Stimulated activated CD4-positive, alpha-beta T cell treated with anti-CD3 and anti-CD28 coated beads, Interleukin-4, amount 100 ng/mL, for 48 hours (primary cell): ENCODE results near the gene LYPLA2.

ENCODE experiments used
- DNase-seq, 2 donors: peaks; one replicate each; pipeline ENCODE4 v3.0.0-alpha.2; 2020; ENCODE audit warnings: low read depth in 2 of 2

LYPLA2 gene

DNA sequence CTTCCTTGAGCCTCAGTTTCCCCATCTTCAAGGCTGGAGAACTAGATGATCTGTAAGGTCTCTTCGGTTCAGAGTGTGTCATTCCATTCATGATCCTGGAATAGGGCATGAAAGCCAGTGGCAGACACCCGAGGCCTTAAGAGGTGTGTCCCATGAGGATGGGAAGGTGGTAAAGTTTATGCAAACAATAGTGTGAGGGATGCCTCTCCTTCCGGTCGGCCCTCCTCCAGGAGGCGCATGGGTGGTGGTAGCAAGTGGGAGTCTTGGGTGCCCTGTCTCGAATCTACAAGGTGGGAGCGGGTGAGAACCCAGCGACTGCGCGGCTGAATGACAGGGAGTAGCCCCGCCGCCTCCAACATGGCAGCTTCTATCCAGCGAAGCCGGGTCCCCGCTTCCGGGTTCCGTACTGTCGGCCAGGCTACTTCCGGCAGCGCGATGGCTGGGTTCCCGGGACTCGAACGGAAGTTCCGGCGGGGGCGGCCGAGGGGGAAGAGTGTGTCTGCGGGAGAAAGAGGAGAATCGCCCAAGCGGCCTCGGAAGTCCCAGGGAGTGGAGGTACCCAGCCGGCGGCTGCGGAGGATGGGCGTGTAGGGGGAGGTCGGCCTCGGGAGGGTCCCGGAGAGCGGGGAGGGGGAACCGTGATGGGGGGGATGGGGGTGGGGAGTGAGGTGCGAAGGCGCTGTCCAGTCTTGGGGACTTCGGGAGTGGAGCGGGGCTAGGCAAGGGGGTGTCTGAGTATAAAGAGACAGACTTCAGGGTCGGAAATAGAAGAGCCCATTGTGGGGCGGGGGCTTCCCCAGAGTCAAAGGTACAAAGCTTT is at the start of gene LYPLA2:
Gene LYPLA2, plus strand, starts transcription at position 450 of the 820 bp plus-strand sequence. CDS start 1,538 bp downstream, outside the sequence.
- peak; percentile 87 to 88 for DNase-seq

DNA sequence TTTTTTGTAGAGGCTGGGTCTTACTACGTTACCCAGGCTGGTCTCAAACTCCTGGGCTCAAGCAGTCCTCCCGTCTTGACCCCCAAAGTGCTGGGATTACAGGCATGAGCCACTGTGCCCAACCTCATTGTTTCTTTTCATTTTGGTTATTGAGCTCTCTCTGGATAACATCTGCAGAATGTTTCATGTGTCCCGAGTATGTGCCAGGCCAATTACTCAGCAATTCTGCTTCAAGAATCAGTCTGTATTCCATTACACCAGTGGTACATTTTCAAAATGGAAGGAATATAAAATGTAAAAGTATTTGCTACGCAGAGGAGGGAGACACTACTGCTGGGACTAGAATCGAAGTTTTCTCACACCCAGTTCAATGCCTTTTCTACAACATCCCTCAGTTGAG is 49.3 kb upstream of the LYPLA2 start:
- DNase-seq: no peak

DNA sequence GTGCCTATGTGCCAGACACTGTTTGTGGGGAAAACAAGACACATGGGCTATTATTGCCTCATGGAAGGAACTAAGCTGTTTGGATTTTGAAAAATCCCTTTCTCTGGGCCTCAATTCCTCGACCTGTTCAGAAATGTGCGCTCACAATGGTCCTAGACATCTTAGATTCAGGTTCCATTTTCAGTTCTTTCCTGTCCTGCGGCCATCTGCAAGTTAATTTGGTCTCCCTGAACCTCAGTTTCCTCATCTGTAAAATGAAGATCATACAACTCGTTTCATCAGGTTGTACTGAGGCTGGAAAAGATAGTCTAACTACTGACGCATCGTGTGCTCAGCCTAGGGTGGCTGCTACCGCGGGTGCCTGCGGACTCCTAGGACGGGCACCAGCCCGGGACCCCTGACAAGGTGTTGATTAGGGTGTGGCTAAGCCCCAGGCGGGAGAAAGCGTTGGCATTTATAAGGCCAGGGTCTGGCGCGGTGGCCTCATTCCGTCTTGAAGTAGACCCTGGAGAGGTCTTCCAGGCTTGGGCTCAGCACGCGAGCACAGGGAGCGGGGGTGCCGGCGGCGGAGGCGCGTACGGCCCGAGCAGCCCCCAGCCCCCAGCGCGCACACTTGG is 48.2 kb upstream of the LYPLA2 start:
- no peak for DNase-seq

DNA sequence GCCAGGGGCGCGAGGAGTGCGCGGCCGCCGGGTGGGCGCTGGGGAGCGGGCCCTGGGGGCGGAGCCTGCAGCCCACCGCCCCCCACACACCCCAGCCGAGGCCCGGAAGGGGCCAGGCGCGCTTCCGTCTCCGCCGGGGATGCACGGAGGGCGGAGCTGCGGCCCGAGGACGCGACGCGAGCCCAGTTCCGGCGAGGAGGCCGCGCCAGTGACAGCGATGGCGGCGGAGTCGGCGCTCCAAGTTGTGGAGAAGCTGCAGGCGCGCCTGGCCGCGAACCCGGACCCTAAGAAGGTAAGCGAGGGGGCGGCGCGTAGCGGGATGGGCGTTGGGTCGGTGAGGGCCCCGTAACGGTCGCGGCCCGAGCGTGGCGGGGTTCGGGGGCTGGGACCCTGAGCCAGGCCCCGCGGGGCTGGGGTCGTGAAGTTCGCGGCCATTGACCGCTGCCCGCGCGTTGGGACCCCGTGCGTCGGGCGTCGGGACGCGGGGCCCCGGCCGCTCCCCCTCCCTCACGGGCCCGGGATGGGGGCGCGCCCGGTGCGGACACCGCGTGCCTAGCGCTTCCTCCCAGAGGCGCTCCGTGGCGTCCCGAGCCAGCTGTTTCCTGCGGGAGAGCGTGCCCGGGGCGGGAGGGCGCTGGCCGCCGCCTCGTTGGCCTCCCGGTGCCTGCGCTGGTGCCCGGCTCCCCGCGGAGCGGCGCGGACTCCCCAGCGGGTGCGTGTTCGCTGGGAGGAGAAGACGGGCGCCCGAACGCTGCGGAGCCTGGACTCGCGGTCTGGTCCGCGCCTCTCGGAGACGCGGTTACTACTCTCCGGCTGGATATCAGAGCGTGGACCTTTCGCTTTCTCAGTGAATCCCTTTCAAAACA is 47.4 kb upstream of the LYPLA2 start, which contains the start of gene ELOA:
Gene ELOA, plus strand, starts transcription at position 185 of the 866 bp plus-strand sequence. Its CDS starts 33 bp downstream, at position 218.
- peak; percentile 67 to 73 for DNase-seq

DNA sequence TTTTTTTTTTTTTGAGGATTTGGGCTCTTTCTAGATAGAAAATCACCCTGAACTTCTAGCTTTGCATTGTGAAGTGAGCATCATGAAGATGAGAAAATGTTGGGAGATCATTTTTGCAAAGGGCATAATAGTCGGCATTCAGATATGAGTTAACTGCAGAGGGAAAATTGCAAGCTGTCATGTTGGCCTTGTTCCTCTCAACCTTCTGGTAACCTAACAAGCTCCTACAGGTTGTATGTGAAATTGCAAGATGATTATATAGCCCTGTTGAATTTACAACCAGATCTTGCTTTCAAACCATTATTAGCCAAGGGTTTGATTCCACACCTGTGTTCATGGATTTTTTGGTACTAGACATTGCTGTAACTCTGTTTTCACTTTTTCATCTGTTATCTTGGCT is 45.4 kb upstream of the LYPLA2 start:
- DNase-seq: no peak

DNA sequence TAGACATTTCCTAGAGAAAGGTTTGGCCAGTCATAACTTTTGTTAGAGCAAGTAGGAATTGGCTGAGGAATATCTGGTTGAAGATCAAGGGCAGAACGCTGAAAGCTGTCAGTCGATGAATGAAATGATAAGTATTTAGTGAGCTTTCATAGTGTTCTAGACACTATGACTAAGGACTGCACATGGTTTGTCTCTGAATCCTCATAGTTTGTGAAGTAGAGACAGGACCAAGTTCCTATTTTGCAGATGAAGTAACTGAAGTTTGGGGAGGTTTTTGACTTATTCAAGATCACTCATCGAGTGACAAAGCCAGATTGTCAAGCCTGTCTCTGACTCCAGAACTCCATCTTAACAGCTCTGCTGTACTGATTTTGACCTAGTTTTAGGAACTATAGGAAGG is 42.9 kb upstream of the LYPLA2 start:
- no peak for DNase-seq

DNA sequence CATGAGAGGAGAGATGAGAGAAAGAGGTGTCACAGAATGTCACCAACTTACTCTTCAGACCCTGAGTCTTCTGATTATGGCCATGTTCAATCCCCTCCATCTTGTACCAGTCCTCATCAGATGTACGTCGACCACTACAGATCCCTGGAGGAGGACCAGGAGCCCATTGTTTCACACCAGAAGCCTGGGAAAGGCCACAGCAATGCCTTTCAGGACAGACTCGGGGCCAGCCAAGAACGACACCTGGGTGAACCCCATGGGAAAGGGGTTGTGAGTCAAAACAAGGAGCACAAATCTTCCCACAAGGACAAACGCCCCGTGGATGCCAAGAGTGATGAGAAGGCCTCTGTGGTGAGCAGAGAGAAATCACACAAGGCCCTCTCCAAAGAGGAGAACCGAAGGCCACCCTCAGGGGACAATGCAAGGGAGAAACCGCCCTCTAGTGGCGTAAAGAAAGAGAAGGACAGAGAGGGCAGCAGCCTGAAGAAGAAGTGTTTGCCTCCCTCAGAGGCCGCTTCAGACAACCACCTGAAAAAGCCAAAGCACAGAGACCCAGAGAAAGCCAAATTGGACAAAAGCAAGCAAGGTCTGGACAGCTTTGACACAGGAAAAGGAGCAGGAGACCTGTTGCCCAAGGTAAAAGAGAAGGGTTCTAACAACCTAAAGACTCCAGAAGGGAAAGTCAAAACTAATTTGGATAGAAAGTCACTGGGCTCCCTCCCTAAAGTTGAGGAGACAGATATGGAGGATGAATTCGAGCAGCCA is 39.7 kb upstream of the LYPLA2 start:
- peak in 1 of 2 donors; percentile 32 for DNase-seq

DNA sequence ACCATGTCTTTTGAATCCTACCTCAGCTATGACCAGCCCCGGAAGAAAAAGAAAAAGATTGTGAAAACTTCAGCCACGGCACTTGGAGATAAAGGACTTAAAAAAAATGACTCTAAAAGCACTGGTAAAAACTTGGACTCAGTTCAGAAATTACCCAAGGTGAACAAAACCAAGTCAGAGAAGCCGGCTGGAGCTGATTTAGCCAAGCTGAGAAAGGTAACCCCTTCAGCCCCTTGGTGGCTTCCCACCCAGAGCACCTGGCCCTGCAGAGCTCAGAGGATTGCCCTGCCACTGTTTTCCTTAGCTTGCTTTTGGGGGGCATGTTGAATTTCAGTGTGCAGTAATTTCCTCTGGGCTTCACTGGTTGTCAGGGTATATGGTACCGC is 39.1 kb upstream of the LYPLA2 start:
- DNase-seq: no peak

DNA sequence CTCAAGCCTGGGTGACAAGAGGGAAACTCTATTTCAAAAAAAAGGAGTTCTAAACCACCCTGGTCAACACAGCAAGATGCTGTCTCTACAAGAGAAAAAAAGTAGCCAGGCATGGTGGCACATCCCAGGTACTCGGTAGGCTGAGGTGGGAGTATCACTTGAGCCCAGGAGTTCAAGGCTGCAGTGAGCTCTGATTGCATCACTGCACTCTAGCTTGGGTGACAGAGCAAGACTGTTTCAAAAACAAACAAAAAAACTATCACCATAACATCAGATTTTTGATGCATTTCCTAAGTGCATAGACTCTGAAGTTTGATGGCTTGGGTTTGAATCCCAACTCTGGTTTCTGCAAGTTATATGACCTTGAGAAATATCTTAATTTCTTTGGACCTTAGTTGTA is 38.0 kb upstream of the LYPLA2 start:
- DNase-seq: no peak

DNA sequence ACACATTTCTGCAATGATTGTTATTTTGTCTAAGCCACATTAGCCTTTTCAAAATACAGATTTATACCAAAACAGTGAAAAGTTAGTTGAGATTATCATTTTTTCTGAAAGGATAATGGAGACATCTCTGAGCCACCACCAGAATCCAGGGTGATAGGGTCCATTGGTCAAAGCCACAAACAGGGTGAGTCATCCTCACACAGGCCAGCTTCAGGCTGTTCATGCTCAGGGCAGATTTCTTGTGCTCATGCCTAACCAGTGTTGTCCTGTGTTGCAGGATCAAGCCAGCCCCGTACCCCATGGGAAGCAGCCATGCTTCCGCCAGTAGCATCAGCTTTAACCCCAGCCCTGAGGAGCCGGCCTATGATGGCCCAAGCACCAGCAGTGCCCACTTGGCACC is 34.3 kb upstream of the LYPLA2 start:
- no peak for DNase-seq

DNA sequence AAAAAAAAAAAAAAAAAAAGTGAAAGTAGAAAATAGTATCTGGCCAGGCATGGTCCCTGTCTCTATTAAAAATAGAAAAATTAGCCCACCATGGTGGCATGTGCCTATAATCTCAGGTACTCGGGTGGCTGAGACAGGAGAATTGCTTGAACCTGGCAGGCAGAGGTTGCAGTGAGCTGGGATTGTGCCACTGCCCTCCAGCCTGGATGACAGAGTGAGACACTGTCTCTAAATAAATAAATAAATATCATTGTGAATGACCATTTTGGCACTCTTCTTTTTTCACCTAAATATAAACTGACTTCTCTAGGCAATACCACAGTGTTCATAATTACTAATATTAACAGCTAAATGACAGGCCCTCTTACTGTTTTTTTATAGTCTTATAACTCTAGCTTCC is 33.1 kb upstream of the LYPLA2 start:
- DNase-seq: no peak

DNA sequence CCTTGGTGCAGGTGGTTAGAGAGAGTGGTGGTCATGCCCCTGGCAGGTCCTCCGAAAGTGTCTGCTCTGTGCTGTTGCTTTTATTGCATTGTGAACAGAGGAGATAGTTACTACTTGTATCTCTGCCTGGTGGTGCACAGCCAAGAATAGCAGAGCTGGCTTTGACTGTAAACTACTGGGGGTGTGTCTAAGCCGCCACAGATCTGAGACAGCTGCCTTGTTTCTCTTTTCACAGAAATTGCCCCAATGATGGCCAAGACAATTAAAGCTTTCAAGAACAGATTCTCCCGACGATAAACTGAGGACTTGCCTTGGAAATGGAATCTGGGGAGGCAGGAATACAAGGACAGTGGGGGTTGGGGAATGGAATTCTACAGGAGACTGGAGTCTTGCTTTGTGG is 31.7 kb upstream of the LYPLA2 start:
- no peak for DNase-seq

DNA sequence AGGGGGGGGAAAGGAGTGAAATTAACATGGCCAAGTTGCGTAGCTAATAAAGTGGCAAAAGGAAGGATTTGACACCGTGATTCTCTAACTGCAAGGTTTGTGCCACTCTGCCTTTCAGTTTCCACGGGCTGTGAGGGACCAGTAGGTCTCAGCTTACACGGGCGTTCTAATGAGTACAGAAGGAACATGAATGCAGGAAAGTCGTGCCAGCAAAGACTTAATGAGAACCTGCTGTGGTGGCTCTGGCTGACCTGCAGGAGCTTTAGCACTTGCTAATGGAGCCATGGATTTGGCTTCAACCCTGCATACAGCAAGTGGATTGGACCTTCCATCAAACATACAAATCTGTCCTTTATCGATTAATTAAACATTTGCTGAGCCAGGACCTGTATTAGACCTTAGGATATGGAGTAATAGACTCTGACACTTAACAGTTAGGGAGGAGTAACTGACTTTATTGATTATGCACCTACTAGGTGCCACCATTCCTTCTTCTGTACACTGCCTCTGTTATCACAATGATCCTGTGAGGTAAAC is 27.8 kb upstream of the LYPLA2 start:
- no peak for DNase-seq

DNA sequence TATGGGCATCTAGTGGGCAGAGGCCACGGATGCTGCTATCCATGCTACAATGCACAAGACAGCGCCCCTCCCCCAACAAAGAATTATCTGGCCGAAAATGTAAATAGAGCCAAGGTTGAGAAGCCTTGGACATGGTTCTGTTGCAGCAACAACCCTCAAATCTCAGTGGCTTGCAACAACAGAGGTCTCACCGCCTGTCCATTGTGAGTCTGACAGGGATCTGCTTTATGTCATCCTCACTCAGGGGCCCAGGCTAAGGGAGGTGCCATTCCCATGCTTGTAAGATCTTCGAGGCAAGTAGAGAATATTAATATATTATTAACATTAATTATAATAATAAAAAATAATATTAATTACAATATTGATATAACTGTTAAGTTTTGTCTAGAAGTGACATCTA is 22.2 kb upstream of the LYPLA2 start:
- no peak for DNase-seq

DNA sequence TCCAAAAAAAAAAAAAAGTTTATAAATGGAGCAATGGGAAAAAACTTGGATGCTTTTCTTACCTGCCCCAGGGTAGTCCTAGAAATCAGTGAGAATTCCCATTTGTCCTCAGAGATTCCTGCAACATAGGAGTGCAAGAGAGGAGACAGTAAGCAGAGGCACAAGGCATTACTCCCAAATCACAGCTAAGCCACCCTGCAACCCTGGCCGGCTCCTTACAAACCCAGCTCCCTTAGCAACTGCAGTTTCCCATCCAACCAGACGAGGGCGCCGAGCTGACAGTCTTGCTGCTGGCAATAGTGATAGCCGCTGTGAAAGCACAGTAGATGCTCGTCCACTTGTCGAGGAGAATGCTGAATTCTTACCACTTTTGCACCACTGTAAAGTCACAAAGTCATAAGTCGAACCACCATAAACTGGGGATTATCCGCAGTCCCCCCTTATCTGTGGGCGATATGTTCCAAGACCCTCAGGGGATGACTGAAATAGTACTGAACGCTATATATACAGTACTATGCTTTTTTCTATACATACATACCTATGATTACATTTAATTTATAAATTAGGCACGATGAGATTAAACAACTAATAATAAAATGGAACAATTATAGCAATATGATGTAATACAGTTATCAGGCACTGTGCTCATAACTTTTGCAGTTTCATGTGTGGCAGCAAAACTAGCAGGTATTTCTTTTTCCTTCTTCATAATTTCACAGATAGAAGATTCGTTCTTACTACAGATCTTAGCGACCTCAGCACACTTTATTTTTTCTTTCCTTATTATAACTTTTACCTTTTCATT is 18.7 kb upstream of the LYPLA2 start:
- peak; percentile 83 to 88 for DNase-seq

DNA sequence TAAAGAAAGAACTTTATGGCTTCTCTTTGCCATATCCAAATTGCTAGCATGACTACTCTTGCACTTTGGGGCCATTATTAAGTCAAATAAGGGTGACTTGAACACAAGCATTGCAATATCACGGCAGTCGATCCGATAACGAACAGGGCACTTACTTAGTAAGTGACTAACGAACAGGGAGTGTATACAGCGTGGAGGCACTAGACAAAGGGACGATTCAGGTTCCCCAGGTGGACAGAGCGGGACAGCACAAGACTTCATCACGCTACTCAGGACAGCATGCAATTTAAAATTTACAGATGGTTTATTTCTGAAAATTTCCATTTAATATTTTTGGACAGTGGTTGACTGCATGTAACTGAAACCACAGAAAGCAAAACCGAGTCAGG is 18.1 kb upstream of the LYPLA2 start:
- DNase-seq: no peak

DNA sequence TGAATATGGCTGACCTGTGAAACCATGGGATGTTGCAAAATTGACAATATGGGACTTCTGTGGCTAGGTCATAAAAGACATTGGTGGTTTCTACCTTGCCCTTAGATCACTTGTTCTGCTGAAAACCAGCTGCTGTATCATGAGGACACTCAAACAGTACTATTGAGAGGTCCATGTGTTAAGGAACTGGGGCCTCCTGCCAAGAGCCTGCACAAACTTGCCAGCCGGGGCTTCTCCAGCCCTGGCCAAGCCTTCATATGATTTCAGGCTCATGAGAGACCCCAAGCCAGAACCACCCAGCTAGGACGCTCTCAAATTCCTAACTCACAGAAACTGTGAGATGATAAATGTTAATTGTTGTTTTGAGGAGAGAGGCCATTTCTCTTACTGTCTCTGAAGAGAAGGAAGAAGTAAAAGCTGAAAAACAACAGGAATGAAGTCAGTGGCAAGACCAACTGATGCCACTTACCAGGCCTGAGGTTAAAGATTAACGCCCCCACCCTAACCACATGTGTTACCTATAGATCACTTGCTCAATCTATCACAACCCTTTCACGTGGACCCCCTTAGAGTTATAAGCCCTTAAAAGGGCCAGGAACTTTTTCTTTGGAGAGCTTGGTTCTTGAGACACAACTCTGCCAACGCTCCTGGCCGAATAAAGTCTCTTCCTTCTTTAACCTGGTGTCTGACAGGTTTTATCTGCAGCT is 16.6 kb upstream of the LYPLA2 start:
- no peak for DNase-seq

DNA sequence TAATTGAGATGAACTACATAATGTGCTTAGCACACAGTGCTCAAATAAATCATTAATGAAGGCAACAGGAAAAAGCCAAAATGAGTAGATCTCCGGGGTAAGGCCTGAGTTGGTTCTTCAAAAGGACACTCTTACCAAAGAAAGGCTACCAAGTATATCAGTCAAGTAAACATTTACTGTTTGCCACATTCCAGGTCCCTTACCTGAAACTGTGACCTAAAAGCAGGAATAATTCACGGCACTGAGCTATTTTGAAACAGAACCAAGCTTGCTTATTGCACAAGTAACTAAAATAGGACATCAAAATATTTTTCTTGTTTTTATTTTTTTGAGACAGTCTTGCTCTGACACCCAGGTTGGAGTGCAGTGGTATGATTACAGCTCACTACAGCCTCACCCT is 14.7 kb upstream of the LYPLA2 start:
- DNase-seq: no peak

DNA sequence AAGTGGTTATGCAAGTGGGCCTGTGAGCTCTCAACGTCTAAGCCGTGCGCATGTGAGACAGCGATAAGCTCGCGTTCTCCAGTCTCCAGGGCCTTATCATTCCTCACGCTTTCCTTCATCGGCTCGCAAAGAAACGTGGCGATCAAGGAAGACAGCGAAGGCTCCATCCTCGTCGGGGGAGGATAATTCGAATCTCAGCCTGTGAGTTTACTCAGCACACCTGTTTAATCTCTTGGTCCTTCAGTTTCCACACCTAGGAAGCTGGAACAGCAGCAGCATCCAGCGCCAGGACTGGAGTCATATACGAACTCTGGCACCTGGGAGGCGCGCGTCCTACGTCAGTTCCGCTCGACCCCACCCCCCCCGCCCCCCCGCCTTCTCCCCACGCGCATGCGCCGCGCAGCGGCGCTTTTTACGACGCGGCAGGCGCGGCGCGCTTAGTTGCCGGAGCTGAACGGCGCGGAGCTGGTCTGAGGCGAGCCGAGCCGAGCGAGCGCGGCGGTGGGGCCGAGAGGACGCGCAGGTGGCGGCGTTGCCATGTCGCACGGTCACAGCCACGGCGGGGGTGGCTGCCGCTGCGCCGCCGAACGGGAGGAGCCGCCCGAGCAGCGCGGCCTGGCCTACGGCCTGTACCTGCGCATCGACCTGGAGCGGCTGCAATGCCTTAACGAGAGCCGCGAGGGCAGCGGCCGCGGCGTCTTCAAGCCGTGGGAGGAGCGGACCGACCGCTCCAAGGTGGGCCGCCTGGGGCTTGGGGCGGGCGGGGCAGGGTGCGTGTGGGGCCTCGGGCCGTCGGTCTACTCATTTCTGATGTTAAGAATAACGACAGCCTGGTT is 12.7 kb upstream of the LYPLA2 start, which contains the start of gene PITHD1:
Gene PITHD1, plus strand, starts transcription at position 440 of the 836 bp plus-strand sequence. Its CDS starts 98 bp downstream, at position 538.
- DNase-seq: peak; percentile 66 to 71
